ENCODE measurements around the gene MAP4. TPM values are rescaled to one million over a fixed set of nuclear protein-coding genes. Genes with fewer than 3 reads are reported as not detected.

MAP4 gene
- total and polyA plus RNA-seq, 2 of the 13 experiments (the other 11 are each of a cell fraction or from before 2014, with no cell fraction given): 33.1 to 38.7 TPM

DNA sequence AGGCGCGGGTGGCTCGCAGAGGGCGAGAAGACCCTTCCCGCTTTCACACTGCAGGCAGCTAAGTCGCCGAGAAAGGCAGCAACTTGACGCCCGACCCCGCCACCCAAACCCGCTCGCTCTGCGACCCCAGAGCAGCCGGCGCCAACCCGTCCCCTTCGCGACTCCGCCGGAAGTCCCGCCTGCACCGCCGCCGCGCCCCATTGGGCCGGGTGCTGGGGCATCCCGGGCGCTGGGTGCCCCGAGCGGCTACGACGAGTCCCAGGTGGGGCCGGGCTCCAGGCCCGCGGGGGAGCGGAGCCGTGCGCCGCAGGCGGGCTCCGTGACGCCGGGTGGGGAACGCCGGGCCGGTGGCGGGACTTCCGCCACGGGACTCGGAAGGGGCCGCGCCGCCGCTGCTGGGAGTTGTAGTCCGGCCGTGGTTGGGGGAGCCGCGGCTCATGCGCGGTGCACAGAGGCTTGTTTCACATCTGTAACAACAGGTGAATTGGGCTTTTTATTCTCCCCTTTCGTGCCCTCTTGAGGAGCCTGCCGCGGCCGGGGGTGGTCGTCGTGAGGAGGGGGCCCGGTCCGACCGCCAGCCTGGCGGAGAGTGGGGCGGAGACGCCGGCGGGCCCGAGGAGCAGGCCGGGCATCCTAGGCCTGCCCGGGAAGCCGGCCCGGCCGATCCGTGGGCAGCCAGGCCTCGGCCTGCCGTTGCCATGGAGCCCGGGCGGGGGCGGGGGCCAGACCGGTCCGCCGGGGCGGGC lies 213.3 kb downstream of the MAP4 start, which contains the start of gene DHX30 (continued):
- TF ChIP-seq, protein P1, sequence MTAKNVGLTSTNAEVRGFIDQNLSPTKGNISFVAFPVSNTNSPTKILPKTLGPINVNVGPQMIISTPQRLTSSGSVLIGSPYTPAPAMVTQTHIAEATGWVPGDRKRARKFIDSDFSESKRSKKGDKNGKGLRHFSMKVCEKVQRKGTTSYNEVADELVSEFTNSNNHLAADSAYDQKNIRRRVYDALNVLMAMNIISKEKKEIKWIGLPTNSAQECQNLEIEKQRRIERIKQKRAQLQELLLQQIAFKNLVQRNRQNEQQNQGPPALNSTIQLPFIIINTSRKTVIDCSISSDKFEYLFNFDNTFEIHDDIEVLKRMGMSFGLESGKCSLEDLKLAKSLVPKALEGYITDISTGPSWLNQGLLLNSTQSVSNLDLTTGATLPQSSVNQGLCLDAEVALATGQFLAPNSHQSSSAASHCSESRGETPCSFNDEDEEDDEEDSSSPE (CRISPR knock-in tag; IDR thresholded peaks at IDR 0.05): peak; percentile 38
- TF ChIP-seq ZBTB20 (CRISPR knock-in tag; IDR thresholded peaks at IDR 0.05; ENCODE audit: borderline replicate concordance, low read depth): no peak
- TF ChIP-seq PHF20 (CRISPR knock-in tag; IDR thresholded peaks at IDR 0.05): peak; percentile 48
- TF ChIP-seq ZBTB42 (CRISPR knock-in tag; IDR thresholded peaks at IDR 0.05): no peak
- no peak for TF ChIP-seq CC2D1A (CRISPR knock-in tag; IDR thresholded peaks at IDR 0.05)
- no peak for TF ChIP-seq GTF2F1 (IDR thresholded peaks at IDR 0.05; ENCODE audit: low read length)
- TF ChIP-seq, protein P2, sequence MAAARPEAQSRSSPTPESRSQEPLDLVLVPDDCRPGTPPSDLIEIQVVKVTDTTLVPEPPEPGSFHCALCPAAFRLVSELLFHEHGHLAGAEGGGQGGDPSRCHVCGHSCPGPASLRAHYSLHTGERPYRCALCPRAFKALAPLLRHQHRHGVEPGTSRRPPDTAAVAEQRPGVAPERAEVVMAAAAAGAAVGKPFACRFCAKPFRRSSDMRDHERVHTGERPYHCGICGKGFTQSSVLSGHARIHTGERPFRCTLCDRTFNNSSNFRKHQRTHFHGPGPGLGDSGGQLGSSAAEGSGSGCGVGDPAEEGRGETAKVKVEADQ (CRISPR knock-in tag; IDR thresholded peaks at IDR 0.05; ENCODE audit: borderline replicate concordance): no peak
- TF ChIP-seq ZNF570 (CRISPR knock-in tag; IDR thresholded peaks at IDR 0.05; ENCODE audit: borderline replicate concordance): no peak; the same call in 1 of the 2 replicates
- TF ChIP-seq GZF1 (CRISPR knock-in tag; IDR thresholded peaks at IDR 0.05): no peak
- TF ChIP-seq ZNF782 (CRISPR knock-in tag; IDR thresholded peaks at IDR 0.05; ENCODE audit: borderline replicate concordance): no peak
- TF ChIP-seq NFYB (CRISPR knock-in tag; IDR thresholded peaks at IDR 0.05): peak; percentile 49; the same call in 1 of the 2 replicates
- TF ChIP-seq HNRNPK (IDR thresholded peaks at IDR 0.05; ENCODE audit: low read depth, low read length, poor library complexity, severe bottlenecking): peak; percentile 55
- no peak; the same call in 1 of the 2 replicates for TF ChIP-seq GFI1 (CRISPR knock-in tag; IDR thresholded peaks at IDR 0.05; ENCODE audit: borderline replicate concordance)
- no peak for TF ChIP-seq ZNF432 (CRISPR knock-in tag; IDR thresholded peaks at IDR 0.05; ENCODE audit: borderline replicate concordance)
- TF ChIP-seq, protein P3, sequence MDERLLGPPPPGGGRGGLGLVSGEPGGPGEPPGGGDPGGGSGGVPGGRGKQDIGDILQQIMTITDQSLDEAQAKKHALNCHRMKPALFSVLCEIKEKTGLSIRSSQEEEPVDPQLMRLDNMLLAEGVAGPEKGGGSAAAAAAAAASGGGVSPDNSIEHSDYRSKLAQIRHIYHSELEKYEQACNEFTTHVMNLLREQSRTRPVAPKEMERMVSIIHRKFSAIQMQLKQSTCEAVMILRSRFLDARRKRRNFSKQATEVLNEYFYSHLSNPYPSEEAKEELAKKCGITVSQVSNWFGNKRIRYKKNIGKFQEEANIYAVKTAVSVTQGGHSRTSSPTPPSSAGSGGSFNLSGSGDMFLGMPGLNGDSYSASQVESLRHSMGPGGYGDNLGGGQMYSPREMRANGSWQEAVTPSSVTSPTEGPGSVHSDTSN (CRISPR knock-in tag; IDR thresholded peaks at IDR 0.05): no peak
- no peak for TF ChIP-seq MED13 (CRISPR knock-in tag; IDR thresholded peaks at IDR 0.05)
- no peak for TF ChIP-seq ZKSCAN8 (CRISPR knock-in tag; IDR thresholded peaks at IDR 0.05; ENCODE audit: borderline replicate concordance)
- TF ChIP-seq, protein P4, sequence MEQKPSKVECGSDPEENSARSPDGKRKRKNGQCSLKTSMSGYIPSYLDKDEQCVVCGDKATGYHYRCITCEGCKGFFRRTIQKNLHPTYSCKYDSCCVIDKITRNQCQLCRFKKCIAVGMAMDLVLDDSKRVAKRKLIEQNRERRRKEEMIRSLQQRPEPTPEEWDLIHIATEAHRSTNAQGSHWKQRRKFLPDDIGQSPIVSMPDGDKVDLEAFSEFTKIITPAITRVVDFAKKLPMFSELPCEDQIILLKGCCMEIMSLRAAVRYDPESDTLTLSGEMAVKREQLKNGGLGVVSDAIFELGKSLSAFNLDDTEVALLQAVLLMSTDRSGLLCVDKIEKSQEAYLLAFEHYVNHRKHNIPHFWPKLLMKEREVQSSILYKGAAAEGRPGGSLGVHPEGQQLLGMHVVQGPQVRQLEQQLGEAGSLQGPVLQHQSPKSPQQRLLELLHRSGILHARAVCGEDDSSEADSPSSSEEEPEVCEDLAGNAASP (CRISPR knock-in tag; IDR thresholded peaks at IDR 0.05; ENCODE audit: borderline replicate concordance): no peak
- TF ChIP-seq, protein P5, sequence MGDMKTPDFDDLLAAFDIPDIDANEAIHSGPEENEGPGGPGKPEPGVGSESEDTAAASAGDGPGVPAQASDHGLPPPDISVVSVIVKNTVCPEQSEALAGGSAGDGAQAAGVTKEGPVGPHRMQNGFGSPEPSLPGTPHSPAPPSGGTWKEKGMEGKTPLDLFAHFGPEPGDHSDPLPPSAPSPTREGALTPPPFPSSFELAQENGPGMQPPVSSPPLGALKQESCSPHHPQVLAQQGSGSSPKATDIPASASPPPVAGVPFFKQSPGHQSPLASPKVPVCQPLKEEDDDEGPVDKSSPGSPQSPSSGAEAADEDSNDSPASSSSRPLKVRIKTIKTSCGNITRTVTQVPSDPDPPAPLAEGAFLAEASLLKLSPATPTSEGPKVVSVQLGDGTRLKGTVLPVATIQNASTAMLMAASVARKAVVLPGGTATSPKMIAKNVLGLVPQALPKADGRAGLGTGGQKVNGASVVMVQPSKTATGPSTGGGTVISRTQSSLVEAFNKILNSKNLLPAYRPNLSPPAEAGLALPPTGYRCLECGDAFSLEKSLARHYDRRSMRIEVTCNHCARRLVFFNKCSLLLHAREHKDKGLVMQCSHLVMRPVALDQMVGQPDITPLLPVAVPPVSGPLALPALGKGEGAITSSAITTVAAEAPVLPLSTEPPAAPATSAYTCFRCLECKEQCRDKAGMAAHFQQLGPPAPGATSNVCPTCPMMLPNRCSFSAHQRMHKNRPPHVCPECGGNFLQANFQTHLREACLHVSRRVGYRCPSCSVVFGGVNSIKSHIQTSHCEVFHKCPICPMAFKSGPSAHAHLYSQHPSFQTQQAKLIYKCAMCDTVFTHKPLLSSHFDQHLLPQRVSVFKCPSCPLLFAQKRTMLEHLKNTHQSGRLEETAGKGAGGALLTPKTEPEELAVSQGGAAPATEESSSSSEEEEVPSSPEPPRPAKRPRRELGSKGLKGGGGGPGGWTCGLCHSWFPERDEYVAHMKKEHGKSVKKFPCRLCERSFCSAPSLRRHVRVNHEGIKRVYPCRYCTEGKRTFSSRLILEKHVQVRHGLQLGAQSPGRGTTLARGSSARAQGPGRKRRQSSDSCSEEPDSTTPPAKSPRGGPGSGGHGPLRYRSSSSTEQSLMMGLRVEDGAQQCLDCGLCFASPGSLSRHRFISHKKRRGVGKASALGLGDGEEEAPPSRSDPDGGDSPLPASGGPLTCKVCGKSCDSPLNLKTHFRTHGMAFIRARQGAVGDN (CRISPR knock-in tag; IDR thresholded peaks at IDR 0.05): peak; percentile 76
- TF ChIP-seq NR2F2 (IDR thresholded peaks at IDR 0.05; ENCODE audit: borderline replicate concordance, low read depth): no peak
